GM12878 (cell line): ENCODE measurements around the gene NOS2. TPM values are rescaled to one million over a fixed set of nuclear protein-coding genes. Genes with fewer than 3 reads are reported as not detected.

Experiments
- CHD4 ChIP-seq: fragments of 200-600 bp; sonication (generic); IDR thresholded peaks from 2 replicates; pipeline ENCODE4 v1.6.1; 2016; ENCODE audit warnings: mild to moderate bottlenecking
- EP300 ChIP-seq, 2 experiments: fragments of 150-350 bp in 1 of 2; IDR thresholded peaks; 2 replicates each; pipeline ENCODE4 v1.6.1; 2011 to 2012; ENCODE audit warnings: low read depth in 2 of 2, low read length in 2 of 2, borderline replicate concordance in 1 of 2, improper control_type of control experiment in 1 of 2, inconsistent platforms in 1 of 2; ENCODE audit not compliant: control insufficient read depth in 1 of 2
- GATAD2B ChIP-seq: fragments of 450-650 bp; conservative IDR thresholded peaks from 2 replicates; pipeline ENCODE4 v1.6.1; 2017; ENCODE audit warnings: low read depth, mild to moderate bottlenecking, moderate library complexity
- IRF4 ChIP-seq: IDR thresholded peaks from 2 replicates; pipeline ENCODE4 v1.6.1; 2011; ENCODE audit warnings: low read depth, low read length
- JUNB ChIP-seq: IDR thresholded peaks from 2 replicates; pipeline ENCODE4 v1.6.1; 2016; ENCODE audit warnings: antibody characterized with exemption, mild to moderate bottlenecking
- JUND ChIP-seq: IDR thresholded peaks from 2 replicates; pipeline ENCODE4 v1.6.1; 2012; ENCODE audit warnings: low read depth, mild to moderate bottlenecking, low read length, improper control_type of control experiment, moderate library complexity
- KAT2A ChIP-seq: conservative IDR thresholded peaks from 2 replicates; pipeline ENCODE4 v1.6.1; 2011; ENCODE audit warnings: low read depth, low read length; ENCODE audit not compliant: control insufficient read depth
- MEF2B ChIP-seq: fragments of 450-650 bp; IDR thresholded peaks from 2 replicates; pipeline ENCODE4 v1.6.1; 2018; ENCODE audit warnings: mild to moderate bottlenecking, moderate library complexity; ENCODE audit not compliant: partially characterized antibody, poor library complexity, severe bottlenecking
- MYB ChIP-seq: fragments of 150-350 bp; IDR thresholded peaks from 2 replicates; pipeline ENCODE4 v1.6.1; 2014; ENCODE audit warnings: mild to moderate bottlenecking, low read depth, low read length, borderline replicate concordance
- NBN ChIP-seq: fragments of 450-650 bp; IDR thresholded peaks from 2 replicates; pipeline ENCODE4 v1.6.1; 2016
- NRF1 ChIP-seq: conservative IDR thresholded peaks from 2 replicates; pipeline ENCODE4 v1.6.1; 2011; ENCODE audit warnings: mild to moderate bottlenecking, low read depth, low read length, improper control_type of control experiment
- POU2F2 ChIP-seq: IDR thresholded peaks from 3 replicates; pipeline ENCODE4 v1.6.1; 2011; ENCODE audit warnings: low read depth, mild to moderate bottlenecking, low read length, borderline replicate concordance
- RCOR1 ChIP-seq: conservative IDR thresholded peaks from 2 replicates; pipeline ENCODE4 v1.6.1; 2012; ENCODE audit warnings: low read depth, low read length, improper control_type of control experiment
- SPI1 ChIP-seq: IDR thresholded peaks from 2 replicates; pipeline ENCODE4 v1.6.1; 2011; ENCODE audit warnings: low read depth, mild to moderate bottlenecking, low read length, moderate library complexity, borderline replicate concordance; ENCODE audit not compliant: insufficient read depth
- TARDBP ChIP-seq: IDR thresholded peaks from 2 replicates; pipeline ENCODE4 v1.6.1; 2016; ENCODE audit warnings: borderline replicate concordance
- TBL1XR1 ChIP-seq: IDR thresholded peaks from 2 replicates; pipeline ENCODE4 v1.6.1; 2012; ENCODE audit warnings: low read depth, low read length, improper control_type of control experiment
- TCF12 ChIP-seq: IDR thresholded peaks from 2 replicates; pipeline ENCODE4 v1.6.1; 2011; ENCODE audit warnings: low read depth, mild to moderate bottlenecking, low read length
- TCF3 ChIP-seq: IDR thresholded peaks from 2 replicates; pipeline ENCODE4 v1.6.1; 2012; ENCODE audit warnings: low read depth, mild to moderate bottlenecking, low read length, borderline replicate concordance; ENCODE audit not compliant: insufficient read depth
- polyA plus RNA-seq, 11 experiments: library from polyadenylated mRNA; depleted of rRNA in 4 of 11; unstranded in 6 of 11; stranded (reverse) in 5 of 11; fragments of >200 nt; fragmentation: Nextera tagmentation in 4 of 11; fragmentation: Illumina TruSeq in 1 of 11; extraction: Ambion mirVana in 4 of 11; extraction: Trizol in 1 of 11; gene quantifications; 1 replicate in 1 of 11; 2 replicates in 10 of 11; pipeline versions ENCODE4 v1.2.1 to v1.2.3, GENCODE V29; 2011 to 2016; ENCODE audit warnings: inconsistent platforms in 2 of 11, missing spikeins in 2 of 11, low read depth in 1 of 11
- total RNA-seq, 4 experiments: library from RNA; depleted of rRNA in 3 of 4; stranded (reverse); fragments of >200 nt in 3 of 4; fragmentation: Illumina TruSeq in 1 of 4; extraction: Trizol in 1 of 4; gene quantifications; 2 replicates each; pipeline versions ENCODE4 v1.2.1 to v1.2.3, GENCODE V29; 2013 to 2021
- TF ChIP-seq, protein P1 (sequence below): IDR thresholded peaks from 2 replicates; pipeline ENCODE4 v1.6.1; 2012; ENCODE audit warnings: improper control_type of control experiment, low read depth, low read length; ENCODE audit not compliant: insufficient replicate concordance
- TF ChIP-seq, protein P2 (sequence below): IDR thresholded peaks from 2 replicates; pipeline ENCODE4 v1.6.1; 2012; ENCODE audit warnings: low read depth, low read length, improper control_type of control experiment
- TF ChIP-seq, protein P3 (sequence below): IDR thresholded peaks from 2 replicates; pipeline ENCODE4 v1.6.1; 2011; ENCODE audit warnings: low read depth, low read length, improper control_type of control experiment, borderline replicate concordance

Gene NOS2
- total and polyA plus RNA-seq, 10 of the 15 experiments (the other 5 are each of a cell fraction or from before 2014, with no cell fraction given), result 0.01 to 0.05 (median 0.01) TPM; not detected in 7

DNA sequence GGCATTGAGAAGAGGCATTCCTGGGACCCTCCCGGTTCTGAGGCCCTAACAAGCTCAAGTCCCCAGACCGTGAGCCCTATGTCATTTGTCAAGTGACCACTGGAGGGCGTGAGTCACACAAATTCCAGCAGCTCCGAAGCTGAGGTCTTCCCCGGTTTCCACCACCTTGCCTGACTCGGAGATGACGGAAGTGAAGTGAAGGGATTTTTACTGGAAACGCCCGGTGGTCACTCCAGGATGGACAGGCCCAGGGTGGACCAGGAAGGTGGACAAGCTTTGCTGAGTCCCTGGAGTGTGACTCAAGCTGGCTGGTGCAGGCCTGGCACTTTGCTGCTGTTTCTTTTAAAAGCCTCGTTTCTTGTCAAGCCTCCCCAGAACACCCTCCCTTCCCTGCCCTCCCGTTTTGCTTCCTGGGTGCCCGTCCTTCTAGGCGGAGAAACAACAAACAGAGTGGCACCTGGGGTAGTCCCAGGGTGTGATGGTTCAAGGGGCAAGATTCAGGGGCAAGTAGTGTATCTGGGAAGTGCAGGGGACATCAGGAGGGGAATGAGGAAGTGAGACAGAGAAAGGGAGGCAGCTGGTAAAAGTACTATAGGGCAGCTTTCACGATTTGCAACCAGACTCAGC, 5.3 kb upstream of the NOS2 start (continued):
- TF ChIP-seq, protein P1, sequence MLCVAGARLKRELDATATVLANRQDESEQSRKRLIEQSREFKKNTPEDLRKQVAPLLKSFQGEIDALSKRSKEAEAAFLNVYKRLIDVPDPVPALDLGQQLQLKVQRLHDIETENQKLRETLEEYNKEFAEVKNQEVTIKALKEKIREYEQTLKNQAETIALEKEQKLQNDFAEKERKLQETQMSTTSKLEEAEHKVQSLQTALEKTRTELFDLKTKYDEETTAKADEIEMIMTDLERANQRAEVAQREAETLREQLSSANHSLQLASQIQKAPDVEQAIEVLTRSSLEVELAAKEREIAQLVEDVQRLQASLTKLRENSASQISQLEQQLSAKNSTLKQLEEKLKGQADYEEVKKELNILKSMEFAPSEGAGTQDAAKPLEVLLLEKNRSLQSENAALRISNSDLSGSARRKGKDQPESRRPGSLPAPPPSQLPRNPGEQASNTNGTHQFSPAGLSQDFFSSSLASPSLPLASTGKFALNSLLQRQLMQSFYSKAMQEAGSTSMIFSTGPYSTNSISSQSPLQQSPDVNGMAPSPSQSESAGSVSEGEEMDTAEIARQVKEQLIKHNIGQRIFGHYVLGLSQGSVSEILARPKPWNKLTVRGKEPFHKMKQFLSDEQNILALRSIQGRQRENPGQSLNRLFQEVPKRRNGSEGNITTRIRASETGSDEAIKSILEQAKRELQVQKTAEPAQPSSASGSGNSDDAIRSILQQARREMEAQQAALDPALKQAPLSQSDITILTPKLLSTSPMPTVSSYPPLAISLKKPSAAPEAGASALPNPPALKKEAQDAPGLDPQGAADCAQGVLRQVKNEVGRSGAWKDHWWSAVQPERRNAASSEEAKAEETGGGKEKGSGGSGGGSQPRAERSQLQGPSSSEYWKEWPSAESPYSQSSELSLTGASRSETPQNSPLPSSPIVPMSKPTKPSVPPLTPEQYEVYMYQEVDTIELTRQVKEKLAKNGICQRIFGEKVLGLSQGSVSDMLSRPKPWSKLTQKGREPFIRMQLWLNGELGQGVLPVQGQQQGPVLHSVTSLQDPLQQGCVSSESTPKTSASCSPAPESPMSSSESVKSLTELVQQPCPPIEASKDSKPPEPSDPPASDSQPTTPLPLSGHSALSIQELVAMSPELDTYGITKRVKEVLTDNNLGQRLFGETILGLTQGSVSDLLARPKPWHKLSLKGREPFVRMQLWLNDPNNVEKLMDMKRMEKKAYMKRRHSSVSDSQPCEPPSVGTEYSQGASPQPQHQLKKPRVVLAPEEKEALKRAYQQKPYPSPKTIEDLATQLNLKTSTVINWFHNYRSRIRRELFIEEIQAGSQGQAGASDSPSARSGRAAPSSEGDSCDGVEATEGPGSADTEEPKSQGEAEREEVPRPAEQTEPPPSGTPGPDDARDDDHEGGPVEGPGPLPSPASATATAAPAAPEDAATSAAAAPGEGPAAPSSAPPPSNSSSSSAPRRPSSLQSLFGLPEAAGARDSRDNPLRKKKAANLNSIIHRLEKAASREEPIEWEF, result no peak
- TF ChIP-seq, protein P2, sequence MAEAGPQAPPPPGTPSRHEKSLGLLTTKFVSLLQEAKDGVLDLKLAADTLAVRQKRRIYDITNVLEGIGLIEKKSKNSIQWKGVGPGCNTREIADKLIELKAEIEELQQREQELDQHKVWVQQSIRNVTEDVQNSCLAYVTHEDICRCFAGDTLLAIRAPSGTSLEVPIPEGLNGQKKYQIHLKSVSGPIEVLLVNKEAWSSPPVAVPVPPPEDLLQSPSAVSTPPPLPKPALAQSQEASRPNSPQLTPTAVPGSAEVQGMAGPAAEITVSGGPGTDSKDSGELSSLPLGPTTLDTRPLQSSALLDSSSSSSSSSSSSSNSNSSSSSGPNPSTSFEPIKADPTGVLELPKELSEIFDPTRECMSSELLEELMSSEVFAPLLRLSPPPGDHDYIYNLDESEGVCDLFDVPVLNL, result no peak
- no peak for TF ChIP-seq TBL1XR1
- TF ChIP-seq KAT2A, result no peak
- TF ChIP-seq GATAD2B, result peak; percentile 72; the same call in 1 of the 2 replicates
- peak; percentile 41; the same call in 1 of the 3 replicates for TF ChIP-seq POU2F2
- peak in 1 of 2 experiments; percentile 64; a peak in 1 of 4 replicates for TF ChIP-seq EP300 (IDR thresholded peaks at IDR 0.05; ENCODE audit: borderline replicate concordance in 1 of 2, control insufficient read depth in 1 of 2, low read depth in 2 of 2, low read length in 2 of 2)
- TF ChIP-seq IRF4, result peak; percentile 87
- TF ChIP-seq TARDBP, result 0 out of 2 replicates have a peak, but pooled peaks have one; percentile 57
- 0 out of 2 replicates have a peak, but pooled peaks have one; percentile 60 for TF ChIP-seq NBN
- 0 out of 2 replicates have a peak, but pooled peaks have one; percentile 9 for TF ChIP-seq JUNB
- no peak for TF ChIP-seq RCOR1
- peak; percentile 86 for TF ChIP-seq TCF12
- no peak for TF ChIP-seq JUND
- no peak for TF ChIP-seq MYB
- TF ChIP-seq MEF2B, result peak; percentile 51
- peak; percentile 100 for TF ChIP-seq SPI1
- TF ChIP-seq NRF1, result no peak
- no peak for TF ChIP-seq CHD4
- TF ChIP-seq, protein P3, sequence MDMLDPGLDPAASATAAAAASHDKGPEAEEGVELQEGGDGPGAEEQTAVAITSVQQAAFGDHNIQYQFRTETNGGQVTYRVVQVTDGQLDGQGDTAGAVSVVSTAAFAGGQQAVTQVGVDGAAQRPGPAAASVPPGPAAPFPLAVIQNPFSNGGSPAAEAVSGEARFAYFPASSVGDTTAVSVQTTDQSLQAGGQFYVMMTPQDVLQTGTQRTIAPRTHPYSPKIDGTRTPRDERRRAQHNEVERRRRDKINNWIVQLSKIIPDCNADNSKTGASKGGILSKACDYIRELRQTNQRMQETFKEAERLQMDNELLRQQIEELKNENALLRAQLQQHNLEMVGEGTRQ, result no peak
- TF ChIP-seq TCF3, result 0 out of 2 replicates have a peak, but pooled peaks have one; percentile 54
